ENCODE measurements around the gene DCAF4L1.

DNA sequence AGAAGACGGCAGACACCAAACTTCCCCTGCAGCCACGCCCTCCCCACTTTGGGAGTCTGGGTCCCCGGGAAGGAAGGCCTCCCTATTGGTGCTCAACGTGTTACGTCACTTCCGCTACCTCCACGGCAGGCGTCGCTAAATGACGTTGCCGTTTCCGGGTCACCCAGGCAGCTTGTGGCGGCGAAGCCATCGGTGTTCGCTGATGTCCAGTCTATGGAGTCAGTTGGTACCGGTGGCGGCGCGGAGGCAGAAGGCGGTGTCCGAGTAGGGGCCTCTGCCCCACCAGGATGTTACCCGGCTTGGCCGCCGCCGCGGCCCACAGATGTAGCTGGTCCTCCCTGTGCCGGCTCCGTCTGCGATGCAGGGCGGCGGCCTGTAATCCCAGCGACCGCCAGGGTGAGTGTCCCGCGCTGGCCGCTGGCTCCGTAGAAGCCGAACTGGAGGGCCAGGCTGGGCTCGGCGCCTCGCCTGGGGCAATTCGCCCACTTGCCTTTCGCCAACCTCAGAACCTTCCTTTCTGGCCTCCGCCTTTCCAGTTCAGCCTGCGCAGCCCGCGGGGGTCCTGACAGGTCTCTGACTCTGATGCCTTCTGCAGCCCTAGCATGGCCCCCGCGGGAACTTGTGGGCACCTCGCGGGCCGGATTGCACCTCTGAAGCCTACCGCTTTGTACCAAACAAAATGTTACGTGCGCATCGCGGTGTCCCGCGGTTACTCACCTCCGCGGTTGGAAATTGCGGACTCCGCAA lies 9.0 kb downstream of the DCAF4L1 start, which contains the start of gene SLC30A9:
- TF ChIP-seq, protein P1, sequence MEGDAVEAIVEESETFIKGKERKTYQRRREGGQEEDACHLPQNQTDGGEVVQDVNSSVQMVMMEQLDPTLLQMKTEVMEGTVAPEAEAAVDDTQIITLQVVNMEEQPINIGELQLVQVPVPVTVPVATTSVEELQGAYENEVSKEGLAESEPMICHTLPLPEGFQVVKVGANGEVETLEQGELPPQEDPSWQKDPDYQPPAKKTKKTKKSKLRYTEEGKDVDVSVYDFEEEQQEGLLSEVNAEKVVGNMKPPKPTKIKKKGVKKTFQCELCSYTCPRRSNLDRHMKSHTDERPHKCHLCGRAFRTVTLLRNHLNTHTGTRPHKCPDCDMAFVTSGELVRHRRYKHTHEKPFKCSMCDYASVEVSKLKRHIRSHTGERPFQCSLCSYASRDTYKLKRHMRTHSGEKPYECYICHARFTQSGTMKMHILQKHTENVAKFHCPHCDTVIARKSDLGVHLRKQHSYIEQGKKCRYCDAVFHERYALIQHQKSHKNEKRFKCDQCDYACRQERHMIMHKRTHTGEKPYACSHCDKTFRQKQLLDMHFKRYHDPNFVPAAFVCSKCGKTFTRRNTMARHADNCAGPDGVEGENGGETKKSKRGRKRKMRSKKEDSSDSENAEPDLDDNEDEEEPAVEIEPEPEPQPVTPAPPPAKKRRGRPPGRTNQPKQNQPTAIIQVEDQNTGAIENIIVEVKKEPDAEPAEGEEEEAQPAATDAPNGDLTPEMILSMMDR (conservative IDR thresholded peaks at IDR 0.05; ENCODE audit: low read depth, low read length), result 0 out of 2 replicates have a peak, but pooled peaks have one; percentile 33
- TF ChIP-seq EZH2 (IDR thresholded peaks at IDR 0.05; ENCODE audit: borderline replicate concordance, low read depth, low read length, poor library complexity, severe bottlenecking), result no peak

Measured in A673 (cell line).